Measurements from ENCODE around the gene FN1. TPM values are rescaled to one million over a fixed set of nuclear protein-coding genes. Genes with fewer than 3 reads are reported as not detected.

Gene FN1
- total RNA-seq (241 and 335 TPM in 2 replicates), polyA plus RNA-seq (164 and 240 TPM in 2 replicates)

DNA sequence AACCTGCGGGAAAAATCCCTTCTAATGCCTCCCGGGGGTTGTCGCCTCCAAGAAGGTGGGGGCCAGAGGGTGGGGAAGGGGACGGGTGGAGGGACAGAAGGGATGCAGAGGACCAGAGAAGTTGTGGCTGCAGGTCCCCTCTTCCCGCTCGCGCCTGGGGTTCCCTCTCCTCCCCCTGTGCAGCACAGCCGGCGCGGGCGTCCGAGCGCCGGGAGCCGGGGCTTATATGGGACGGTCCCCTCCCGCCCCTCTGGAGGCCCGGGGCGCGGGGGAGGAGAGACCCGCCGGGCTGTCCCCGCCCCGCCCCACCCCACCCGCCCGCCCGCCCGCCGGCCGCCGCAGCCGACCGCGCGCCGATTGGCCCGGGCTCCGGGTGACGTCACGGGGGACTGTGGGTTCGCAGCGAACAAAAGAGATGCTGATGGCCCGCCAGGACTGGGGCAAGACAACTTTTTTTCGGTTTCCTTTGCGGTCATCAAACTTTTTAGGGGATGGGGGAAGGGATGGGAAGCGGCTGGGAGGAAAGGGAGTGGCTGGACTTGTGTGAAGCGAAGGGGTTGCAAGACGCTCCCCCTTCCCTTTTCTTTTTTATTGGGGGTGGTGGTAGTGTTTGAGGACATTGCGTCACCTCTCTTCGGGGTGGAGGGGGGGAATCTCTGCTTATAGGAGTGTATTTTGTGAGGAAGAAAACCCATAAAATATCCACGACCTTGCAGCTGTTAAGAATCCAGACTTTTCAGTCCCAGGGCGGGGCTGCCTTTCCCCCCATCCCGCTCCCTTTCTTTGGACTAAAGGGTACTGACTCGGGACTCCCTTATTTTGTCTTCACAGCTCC lies at the start of gene FN1:
Gene FN1, minus strand, starts transcription at position 199 of the 835 bp plus-strand sequence. CDS start 266 bp downstream, outside the sequence.
- H3K4me3 ChIP-seq: peak within 1 kb of the TSS; percentile 72
- DNase-seq (ENCODE audit: low read depth in 1 of 2, low spot score in 1 of 2): peak; percentile 95 to 99
- H3K36me3 ChIP-seq: no peaks in the 10 kb centered on the region
- H3K27me3 ChIP-seq: no peaks in the 10 kb centered on the region
- peak within 1 kb of the TSS; percentile 49 for H3K27ac ChIP-seq
- H3K9me3 ChIP-seq (ENCODE audit: low read depth): no peaks in the 10 kb centered on the region
- TF ChIP-seq, protein P1, sequence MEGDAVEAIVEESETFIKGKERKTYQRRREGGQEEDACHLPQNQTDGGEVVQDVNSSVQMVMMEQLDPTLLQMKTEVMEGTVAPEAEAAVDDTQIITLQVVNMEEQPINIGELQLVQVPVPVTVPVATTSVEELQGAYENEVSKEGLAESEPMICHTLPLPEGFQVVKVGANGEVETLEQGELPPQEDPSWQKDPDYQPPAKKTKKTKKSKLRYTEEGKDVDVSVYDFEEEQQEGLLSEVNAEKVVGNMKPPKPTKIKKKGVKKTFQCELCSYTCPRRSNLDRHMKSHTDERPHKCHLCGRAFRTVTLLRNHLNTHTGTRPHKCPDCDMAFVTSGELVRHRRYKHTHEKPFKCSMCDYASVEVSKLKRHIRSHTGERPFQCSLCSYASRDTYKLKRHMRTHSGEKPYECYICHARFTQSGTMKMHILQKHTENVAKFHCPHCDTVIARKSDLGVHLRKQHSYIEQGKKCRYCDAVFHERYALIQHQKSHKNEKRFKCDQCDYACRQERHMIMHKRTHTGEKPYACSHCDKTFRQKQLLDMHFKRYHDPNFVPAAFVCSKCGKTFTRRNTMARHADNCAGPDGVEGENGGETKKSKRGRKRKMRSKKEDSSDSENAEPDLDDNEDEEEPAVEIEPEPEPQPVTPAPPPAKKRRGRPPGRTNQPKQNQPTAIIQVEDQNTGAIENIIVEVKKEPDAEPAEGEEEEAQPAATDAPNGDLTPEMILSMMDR (IDR thresholded peaks at IDR 0.05; ENCODE audit: low read depth, low read length): no peak
- peaks cover 11% of the 10 kb centered on the region for H3K4me1 ChIP-seq (ENCODE audit: low read depth)

DNA sequence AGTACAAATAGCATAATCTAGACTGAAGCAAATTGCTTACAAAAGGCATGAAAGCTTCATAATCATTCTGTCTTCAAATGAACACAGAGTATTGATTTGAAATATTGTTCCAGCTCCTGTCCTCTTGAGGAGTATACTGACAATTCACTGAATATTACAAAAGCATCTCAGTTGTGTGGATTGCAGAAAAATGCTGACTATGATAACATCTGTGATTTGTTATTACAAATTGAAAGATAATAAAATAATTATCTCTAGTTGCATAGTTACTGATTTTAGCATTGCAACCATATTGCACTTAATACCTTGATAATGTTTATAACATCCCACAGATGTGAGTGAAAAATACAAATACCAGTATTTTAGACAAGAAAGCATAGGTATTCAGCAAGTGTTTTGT lies 49.2 kb upstream of the FN1 start:
- TF ChIP-seq, protein P1 (IDR thresholded peaks at IDR 0.05; ENCODE audit: low read depth, low read length): no peak
- Histone ChIP-seq H3K36me3 (no peaks in the 10 kb centered on the region), H3K9me3 (ENCODE audit: low read depth) (no peaks in the 10 kb centered on the region), H3K27me3 (no peaks in the 10 kb centered on the region), H3K27ac (no peak overlapping the region), H3K4me1 (ENCODE audit: low read depth) (no peaks in the 10 kb centered on the region), H3K4me3 (no peak overlapping the region)
- DNase-seq (ENCODE audit: low read depth in 1 of 2, low spot score in 1 of 2): no peak

DNA sequence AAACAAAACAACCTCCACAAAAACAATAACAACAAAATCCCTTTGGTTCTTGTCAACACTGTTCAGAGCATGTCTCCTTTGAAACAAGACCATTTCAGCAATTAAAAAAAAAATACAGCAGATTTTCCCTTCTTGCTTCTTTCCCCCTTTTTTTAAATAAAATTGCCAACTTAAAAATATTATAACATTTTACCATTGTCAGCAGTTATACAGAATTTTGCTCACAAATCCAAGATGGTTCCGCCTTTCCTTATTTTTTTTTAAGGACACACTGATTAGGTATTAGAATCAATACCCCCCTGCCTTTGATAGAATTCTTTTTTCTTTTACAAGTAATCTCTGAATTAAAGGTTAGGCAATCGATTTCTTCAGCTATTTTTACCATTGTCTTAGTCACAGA lies 48.7 kb upstream of the FN1 start:
- Histone ChIP-seq H3K4me1 (ENCODE audit: low read depth) (no peaks in the 10 kb centered on the region), H3K9me3 (ENCODE audit: low read depth) (no peaks in the 10 kb centered on the region), H3K36me3 (no peaks in the 10 kb centered on the region), H3K27me3 (no peaks in the 10 kb centered on the region), H3K27ac (no peak overlapping the region), H3K4me3 (no peak overlapping the region)
- no peak for DNase-seq (ENCODE audit: low read depth in 1 of 2, low spot score in 1 of 2)
- TF ChIP-seq, protein P1 (IDR thresholded peaks at IDR 0.05; ENCODE audit: low read depth, low read length): no peak

- TF ChIP-seq, protein P1 (IDR thresholded peaks at IDR 0.05; ENCODE audit: low read depth, low read length): no peak
Observed at GRCh38 chr2:215483431-215483830, 47.6 kb upstream of the FN1 start.

GRCh38 chr2:215479536-215480240 lies 43.8 kb upstream of the FN1 start:
- Histone ChIP-seq H3K27me3 (no peaks in the 10 kb centered on the region), H3K27ac (no peak overlapping the region), H3K4me3 (no peak overlapping the region), H3K4me1 (ENCODE audit: low read depth) (no peaks in the 10 kb centered on the region), H3K36me3 (no peaks in the 10 kb centered on the region), H3K9me3 (ENCODE audit: low read depth) (no peaks in the 10 kb centered on the region)
- TF ChIP-seq, protein P1 (IDR thresholded peaks at IDR 0.05; ENCODE audit: low read depth, low read length): no peak
- DNase-seq (ENCODE audit: low read depth in 1 of 2, low spot score in 1 of 2): no peak

More at GRCh38 chr2:215483431-215483830, 47.6 kb upstream of the FN1 start:
- DNase-seq (ENCODE audit: low read depth in 1 of 2, low spot score in 1 of 2): no peak
- Histone ChIP-seq H3K27ac (no peak overlapping the region), H3K27me3 (no peaks in the 10 kb centered on the region), H3K9me3 (ENCODE audit: low read depth) (no peaks in the 10 kb centered on the region), H3K36me3 (no peaks in the 10 kb centered on the region), H3K4me3 (no peak overlapping the region), H3K4me1 (ENCODE audit: low read depth) (no peaks in the 10 kb centered on the region)
